HuH-7 (cell line): ENCODE data around the gene SH3GLB2.
"Not testable (repeated sequence)": the region's sequence is repeated elsewhere in the genome, so short reads cannot be mapped to it uniquely, and the experiment has no call there.

Experiments
- DNase-seq: peaks from one replicate; pipeline ENCODE4 v3.0.0; 2011; ENCODE audit warnings: low spot score

The SH3GLB2 gene

GRCh38 chr9:128998462-128998861, 29.7 kb downstream of the SH3GLB2 start:
- DNase-seq = no peak

DNA sequence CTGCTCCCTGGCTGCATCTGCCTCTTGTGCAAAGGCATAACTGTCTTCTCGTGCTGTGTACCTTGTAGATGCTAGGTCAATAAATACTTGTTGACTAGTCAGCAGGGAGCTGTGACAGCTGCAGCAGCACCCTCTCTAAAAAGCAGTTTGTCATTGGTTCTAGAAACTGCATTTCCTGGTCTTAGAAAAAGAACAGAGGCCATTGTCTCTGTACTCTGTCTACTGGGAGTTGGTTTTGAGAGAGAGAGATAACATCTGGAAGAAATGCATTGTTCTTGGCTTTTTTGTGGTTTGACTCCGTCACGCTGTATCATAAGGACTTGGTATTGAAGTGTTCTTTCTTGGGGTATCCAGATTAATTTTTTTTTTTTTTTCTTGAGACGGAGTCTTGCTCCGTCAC, 32.3 kb downstream of the SH3GLB2 start:
- no peak for DNase-seq

DNA sequence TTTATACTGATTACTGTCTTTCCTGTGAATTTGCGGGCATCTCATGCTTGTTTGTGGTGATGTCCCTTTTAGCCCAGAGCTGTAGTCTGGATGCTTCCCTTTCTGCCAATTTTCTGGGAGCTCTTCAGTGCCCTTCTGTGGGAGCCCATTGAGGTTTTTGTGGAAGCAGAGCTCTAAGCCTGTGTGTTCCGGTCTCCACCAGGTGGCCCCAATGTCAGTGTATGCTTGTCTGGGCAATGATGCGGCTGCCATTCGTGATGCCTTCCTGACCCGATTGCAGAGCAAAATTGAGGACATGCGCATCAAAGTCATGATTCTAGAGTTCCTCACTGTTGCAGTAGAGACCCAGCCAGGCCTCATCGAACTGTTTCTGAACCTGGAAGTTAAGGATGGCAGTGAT, 35.1 kb downstream of the SH3GLB2 start:
- DNase-seq = no peak

DNA sequence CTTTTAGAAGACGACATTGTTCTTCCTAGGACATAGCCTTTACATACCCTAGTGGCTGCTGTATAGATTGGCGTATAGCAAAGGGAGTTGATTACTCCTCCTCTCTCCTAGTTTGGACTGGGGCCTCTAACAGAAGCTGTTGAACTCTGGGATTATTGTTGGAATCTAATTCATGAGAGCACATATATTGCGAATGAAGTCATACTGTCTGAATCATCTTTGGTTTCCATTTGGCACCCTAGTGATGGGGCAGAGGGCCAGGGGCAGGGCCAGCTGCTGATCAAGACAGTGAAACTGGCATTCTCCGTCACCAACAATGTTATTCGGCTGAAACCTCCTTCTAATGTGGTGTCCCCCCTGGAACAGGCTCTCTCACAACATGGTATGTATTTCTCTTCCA, 40.3 kb downstream of the SH3GLB2 start:
- DNase-seq = no peak

DNA sequence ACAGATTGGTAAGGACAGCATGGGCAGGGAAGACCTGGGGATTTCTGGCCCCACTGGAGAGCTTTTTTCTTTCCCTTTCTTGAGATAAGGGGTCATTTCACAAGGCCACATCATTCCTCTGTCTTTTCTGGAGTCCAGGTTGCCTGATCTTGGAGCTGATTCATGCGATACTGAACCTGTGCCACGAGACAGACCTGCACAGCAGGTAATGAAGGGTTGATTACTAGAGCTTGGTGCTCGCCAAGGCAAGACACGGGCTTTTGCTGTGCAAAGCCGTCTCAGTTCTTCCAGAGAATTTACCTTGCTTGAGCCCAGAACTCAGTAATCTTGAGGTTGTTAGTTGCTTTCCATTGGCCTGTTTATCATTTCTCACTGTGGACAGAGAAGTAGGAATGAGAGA, 41.5 kb downstream of the SH3GLB2 start:
- no peak for DNase-seq

DNA sequence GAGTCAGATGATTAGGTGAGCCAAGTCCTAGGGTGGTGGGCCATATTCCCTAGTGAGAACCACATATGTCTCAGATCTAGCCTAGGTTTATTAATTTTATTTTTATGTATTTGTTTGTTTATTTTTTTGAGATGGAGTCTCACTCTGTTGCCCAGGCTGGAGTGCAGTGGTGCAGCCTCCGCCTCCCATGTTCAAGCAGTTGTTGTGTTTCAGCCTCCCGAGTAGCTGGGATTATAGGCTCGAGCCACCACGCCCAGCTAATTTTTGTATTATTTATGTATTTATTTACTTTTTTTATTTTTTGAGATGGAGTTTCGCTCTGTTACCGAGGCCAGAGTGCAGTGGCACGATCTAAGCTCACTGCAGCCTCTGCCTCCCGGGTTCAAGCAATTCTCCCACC, 44.6 kb downstream of the SH3GLB2 start:
- DNase-seq = no peak

- DNase-seq = no peak
These were observed 49.0 kb downstream of the SH3GLB2 start for GRCh38 chr9:128979111-128979510.

DNA sequence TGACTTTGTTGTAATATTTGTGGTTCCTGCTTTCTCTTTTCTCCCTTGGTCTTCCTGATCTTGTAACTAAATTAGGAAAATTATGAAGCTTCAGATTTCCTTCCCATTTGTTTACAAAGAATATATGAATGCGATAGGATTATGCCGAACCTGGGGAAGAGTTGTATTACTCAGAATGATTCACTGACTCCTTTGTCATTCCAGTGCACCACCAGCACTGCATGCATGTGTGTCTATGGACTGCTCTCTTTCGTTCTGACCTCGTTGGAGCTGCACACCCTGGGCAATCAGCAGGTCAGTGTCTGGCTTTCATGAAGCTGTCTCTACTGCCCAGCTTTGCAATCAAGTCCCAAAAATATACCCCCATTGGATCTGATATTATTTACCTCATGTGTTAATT, 55.2 kb downstream of the SH3GLB2 start:
- DNase-seq = no peak

DNA sequence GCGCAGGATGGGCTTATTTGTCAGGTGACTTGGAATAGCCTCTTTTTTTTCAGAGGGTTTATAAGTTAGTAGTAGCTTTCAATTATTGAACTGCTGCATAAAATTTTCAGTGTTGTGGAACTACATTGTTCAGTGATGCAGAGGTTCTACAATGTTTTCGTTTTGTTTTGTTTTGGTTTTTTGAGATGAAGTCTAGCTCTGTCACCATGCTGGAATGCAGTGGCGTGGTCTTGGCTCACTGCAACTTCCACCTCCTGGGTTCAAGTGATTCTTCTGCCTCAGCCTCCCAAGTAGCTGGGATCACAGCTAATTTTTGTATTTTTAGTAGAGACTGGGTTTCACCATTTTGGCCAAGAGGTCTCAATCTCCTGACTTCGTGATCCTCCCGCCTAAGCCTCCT, 58.6 kb downstream of the SH3GLB2 start:
- no peak for DNase-seq

- DNase-seq = not testable (repeated sequence)
These were observed 66.7 kb downstream of the SH3GLB2 start for GRCh38 chr9:128961403-128961802.
